Left kidney (tissue), 8 donors: ENCODE measurements around the gene BLOC1S2. TPM values are rescaled to one million over a fixed set of nuclear protein-coding genes. Genes with fewer than 3 reads are reported as not detected.
"Not testable (repeated sequence)": the region's sequence is repeated elsewhere in the genome, so short reads cannot be mapped to it uniquely, and the experiment has no call there.

ENCODE experiments used
- DNase-seq: peaks from one replicate; pipeline ENCODE4 v3.0.0-alpha.2; 2013
- long read RNA-seq, 8 donors: transcript quantifications; one replicate each; lab custom pipeline, GENCODE V29; 2026
- polyA plus RNA-seq: library from polyadenylated mRNA; unstranded; fragments of 120-200 nt; gene quantifications from one replicate; pipeline ENCODE4 v1.2.1, GENCODE V29; 2013; ENCODE audit not compliant: insufficient read length

BLOC1S2 gene
- 43.7 TPM for polyA plus RNA-seq
- long read RNA-seq, donor 1, transcript BLOC1S2-202 (5 exons, 1,249 nt) = major isoform, 12 of 15 reads
- long read RNA-seq, donor 1, partial matches to known transcripts = 0 of 15 reads
- long read RNA-seq, donor 1, other reads (novel, unspliced or antisense) = 0 of 15 reads
- long read RNA-seq, donor 2, transcript BLOC1S2-202 (5 exons, 1,249 nt) = major isoform, 17 of 21 reads
- long read RNA-seq, donor 2, partial matches to known transcripts = 0 of 21 reads
- long read RNA-seq, donor 2, other reads (novel, unspliced or antisense) = 0 of 21 reads
- long read RNA-seq, donor 3, transcript BLOC1S2-203 (4 exons, 2,024 nt) = major isoform, 13 of 22 reads
- long read RNA-seq, donor 3, transcript BLOC1S2-202 (5 exons, 1,249 nt) = minor isoform, 8 of 22 reads
- long read RNA-seq, donor 3, partial matches to known transcripts = 0 of 22 reads
- long read RNA-seq, donor 3, other reads (novel, unspliced or antisense) = 0 of 22 reads
- long read RNA-seq, donor 4, partial matches to known transcripts = 0 of 2 reads
- long read RNA-seq, donor 4, other reads (novel, unspliced or antisense) = 0 of 2 reads
- long read RNA-seq, donor 5, transcript BLOC1S2-202 (5 exons, 1,249 nt) = major isoform, 35 of 49 reads
- long read RNA-seq, donor 5, transcript BLOC1S2-203 (4 exons, 2,024 nt) = minor isoform, 13 of 49 reads
- long read RNA-seq, donor 5, partial matches to known transcripts = 0 of 49 reads
- long read RNA-seq, donor 5, other reads (novel, unspliced or antisense) = 0 of 49 reads
- long read RNA-seq, donor 6, transcript BLOC1S2-202 (5 exons, 1,249 nt) = major isoform, 20 of 27 reads
- long read RNA-seq, donor 6, transcript BLOC1S2-203 (4 exons, 2,024 nt) = minor isoform, 6 of 27 reads
- long read RNA-seq, donor 6, partial matches to known transcripts = 0 of 27 reads
- long read RNA-seq, donor 6, other reads (novel, unspliced or antisense) = 0 of 27 reads
- long read RNA-seq, donor 7, transcript BLOC1S2-202 (5 exons, 1,249 nt) = major isoform, 30 of 60 reads
- long read RNA-seq, donor 7, transcript BLOC1S2-203 (4 exons, 2,024 nt) = minor isoform, 7 of 60 reads
- long read RNA-seq, donor 7, partial matches to known transcripts = 22 of 60 reads
- long read RNA-seq, donor 7, other reads (novel, unspliced or antisense) = 0 of 60 reads
- long read RNA-seq, donor 8, transcript BLOC1S2-202 (5 exons, 1,249 nt) = major isoform, 5 of 13 reads
- long read RNA-seq, donor 8, partial matches to known transcripts = 7 of 13 reads
- long read RNA-seq, donor 8, other reads (novel, unspliced or antisense) = 0 of 13 reads

DNA sequence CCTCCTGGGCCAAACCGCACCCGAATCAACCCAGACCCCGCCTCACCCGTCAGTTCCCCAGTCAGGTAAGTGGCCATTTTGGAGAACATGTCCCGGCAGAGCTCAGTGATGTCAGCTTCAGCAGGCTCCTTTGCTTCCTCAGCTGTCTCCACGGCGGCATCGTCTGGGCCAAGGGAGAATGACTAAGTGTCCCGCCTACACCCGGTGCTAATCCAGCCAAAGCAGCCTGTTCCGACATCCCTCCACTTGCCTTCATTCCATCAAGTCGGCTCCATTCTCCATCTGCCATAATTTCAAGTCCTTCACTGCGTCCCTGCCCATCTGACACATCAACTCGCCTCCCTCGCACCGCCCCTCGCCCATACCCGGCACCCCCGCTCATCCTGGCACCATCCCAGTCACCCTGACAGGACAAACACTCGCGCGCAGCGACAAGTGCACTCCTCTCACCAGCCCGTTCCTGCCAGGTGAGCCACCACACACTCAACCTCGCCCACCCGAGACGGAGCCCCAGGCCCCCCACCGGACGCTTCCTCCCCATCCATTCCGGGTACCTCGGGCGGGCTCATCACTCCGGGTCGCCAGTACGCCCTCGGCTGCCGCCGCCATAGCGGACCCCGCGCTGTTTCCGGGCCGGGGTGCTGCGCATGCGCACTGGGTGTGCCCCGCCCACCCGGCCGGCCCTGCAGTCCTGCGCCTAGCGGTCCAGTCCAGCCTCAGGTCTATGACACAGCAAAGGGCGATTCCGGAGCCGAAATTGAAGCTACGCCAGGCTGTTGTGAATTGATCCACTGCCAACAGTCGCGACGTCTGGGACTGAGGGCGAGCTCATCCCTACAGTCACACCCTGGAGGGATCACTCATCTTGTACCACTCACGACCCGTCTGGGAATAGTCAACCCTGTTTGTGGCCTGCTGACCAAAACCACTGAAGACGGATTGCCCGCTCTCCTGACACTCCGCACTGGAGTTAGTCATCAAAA lies at the start of gene BLOC1S2:
TSS of gene BLOC1S2 (minus strand) at position 630 of the 983 bp plus-strand sequence. CDS start at position 609, 21 bp downstream.
- DNase-seq = peak; percentile 81

GRCh38 chr10:100334762-100335161 lies 48.3 kb upstream of the BLOC1S2 start:
- no peak for DNase-seq

- no peak for DNase-seq
Observed at GRCh38 chr10:100333661-100334440, 47.4 kb upstream of the BLOC1S2 start.

DNA sequence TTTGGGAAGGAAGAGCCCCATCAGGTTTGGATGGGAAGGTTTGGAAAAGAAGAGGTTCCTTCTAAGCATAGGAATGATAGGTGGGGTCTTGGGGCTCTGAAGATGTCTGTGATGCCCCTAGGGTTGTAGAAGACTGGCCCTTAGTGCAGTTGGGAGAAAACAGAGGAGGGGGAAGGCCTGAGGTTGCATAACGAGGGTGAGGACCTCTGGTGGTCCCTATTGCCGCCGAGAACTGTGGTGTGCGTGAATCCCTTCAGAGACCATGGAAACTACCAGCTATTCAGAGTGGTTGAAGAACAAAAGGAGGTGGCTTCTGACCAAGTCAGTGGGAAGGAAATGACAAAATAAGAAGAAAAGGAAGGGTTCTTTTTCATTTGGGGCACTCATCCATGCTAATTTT lies 46.6 kb upstream of the BLOC1S2 start:
- DNase-seq = no peak

DNA sequence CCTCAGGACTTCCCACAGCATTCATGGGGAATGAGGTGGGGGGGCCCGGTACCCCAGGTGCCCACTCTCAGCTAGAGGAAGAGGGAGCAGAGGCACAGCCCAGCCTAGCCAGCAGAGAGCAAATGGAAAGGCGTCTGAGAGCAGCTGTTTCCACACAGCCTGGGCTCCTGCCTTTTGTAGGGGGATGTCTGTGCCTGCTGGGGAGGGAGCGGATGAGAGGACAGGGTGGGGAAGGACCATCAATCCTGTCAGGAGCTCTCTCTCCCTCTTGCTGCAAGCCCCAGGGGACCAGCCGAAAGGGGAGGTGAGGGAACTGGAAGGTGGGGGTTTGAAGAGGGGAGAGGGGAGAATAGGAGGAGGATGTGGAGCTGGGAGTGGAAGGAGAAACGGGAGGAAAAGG lies 43.6 kb upstream of the BLOC1S2 start, which contains the start of gene PKD2L1:
TSS of gene PKD2L1 (minus strand) at position 150 of the 400 bp plus-strand sequence. CDS start at position 25, 125 bp downstream.
- no peak for DNase-seq

DNA sequence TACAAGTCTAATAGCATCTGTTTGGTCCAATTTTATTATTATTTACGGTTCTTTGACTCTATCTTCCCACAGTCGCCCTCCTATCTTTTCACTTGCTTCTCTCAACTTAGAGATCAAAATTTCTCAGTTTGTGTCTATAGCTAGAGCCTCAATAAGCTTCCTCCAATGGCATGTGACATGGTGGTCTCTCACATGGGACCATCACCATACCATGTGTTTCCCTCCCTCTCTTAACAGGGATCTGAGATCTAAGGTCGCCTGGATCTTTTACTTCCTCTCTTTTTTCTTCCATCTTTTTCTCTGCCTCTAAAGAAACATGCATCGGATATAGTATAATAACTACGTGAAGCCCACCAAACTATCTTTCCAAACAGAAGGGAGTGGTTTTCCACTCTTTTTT lies 41.7 kb upstream of the BLOC1S2 start:
- DNase-seq = no peak

GRCh38 chr10:100327718-100328009 lies 41.2 kb upstream of the BLOC1S2 start:
- no peak for DNase-seq

DNA sequence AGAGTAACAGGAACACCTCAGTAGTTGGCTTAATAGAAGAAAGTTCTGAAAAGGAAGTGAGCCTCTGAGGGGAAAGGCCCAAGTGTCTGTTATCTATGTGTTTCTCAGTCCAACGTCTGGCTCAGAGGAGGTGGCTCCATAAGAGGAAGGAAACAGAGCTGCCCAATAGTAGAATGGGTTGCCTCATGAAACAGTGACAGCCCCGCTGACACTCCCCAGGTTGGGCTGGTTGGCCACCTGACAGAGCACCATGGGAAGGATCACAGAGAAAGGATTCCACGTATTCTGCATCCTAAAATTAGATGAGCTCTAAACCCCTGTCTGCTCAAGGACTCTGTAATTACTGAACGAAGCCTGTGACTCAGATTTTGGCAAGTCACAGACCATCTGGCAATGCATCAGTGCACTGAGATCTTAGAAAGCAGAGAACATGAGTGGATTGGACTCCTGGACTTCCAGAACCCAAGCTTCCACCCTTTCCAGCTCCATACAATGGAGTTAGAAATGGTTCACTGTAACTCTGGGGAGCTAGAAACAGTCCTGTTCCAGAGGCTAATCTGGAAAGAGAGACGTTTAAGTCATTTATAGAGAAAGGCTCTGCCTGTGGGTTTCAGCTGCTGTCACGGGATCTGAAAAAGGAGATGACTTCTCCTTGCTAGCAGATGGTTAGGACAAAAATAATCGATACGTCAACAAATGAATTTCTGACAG lies 40.7 kb upstream of the BLOC1S2 start:
- DNase-seq = no peak

GRCh38 chr10:100325158-100325557 lies 38.7 kb upstream of the BLOC1S2 start:
- DNase-seq = no peak

GRCh38 chr10:100319707-100320402 lies 33.4 kb upstream of the BLOC1S2 start:
- DNase-seq = no peak

- no peak for DNase-seq
Observed at GRCh38 chr10:100318207-100318606, 31.7 kb upstream of the BLOC1S2 start.

DNA sequence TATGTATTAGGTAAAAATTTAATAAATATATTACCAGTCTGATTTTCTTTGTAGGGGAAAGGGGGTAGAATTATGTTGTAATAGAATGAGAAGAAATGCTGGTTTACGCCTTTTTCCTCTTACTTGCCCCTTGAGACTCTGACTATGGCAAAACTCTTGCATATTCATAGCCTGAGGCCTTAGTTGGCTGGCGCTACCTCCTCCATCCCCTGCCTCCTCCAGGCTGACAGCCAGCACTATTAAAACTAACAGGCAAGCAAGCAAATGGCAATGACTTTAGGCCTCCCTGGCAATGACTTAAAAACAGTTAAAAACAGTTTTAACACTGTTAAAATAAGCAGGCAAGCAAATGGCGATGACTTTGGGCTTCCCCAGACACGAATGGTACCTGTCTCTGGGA lies 29.1 kb upstream of the BLOC1S2 start:
- DNase-seq = no peak

DNA sequence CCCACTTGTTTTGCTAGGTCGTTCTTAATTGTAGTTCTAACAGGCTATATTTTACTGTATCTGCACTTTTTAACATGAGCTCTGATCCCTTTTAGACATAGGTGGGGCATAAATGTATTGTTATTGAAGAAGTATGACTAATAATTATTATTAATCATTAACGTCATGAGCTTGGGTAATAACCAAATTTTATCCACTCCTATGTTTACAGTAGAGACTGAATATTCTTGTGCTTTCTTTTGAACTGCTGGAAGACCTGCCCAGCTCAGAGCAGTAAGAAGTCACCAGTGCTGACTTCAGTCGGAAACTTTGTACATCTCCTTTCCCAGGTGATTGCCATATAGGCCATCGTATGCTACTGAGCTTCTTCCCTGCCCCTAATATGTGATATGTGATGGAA lies 24.8 kb upstream of the BLOC1S2 start:
- no peak for DNase-seq

GRCh38 chr10:100307684-100308083 lies 21.2 kb upstream of the BLOC1S2 start:
- DNase-seq = no peak

GRCh38 chr10:100306861-100307260 lies 20.4 kb upstream of the BLOC1S2 start:
- no peak for DNase-seq

GRCh38 chr10:100304414-100304813 lies 17.9 kb upstream of the BLOC1S2 start:
- no peak for DNase-seq

DNA sequence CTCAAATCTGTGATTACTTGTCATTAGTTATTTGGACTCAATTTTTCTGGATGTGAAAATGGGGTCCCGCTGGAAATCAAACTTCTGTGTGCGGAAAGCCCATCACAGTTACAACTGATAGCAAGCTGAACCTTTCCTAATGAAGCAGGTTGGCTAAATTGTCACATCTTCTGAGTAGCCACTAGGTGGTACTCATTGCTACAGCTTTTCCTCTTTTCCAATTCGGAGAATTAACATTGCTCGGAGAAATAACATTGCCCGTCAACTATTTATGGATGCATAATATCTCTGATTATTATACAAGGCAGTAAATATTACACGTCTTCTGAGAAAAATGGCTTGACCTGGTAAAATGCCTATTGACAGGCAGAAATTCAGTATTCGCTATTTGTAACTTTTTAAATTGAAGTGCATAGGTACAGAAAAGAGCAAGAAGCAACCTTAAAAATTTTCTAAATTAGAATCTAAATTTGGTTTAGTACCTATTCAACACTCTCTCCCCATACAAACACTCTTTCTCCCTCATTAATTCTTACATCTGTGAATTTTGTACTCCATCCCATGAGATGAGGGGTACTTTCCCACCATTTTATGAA lies 17.3 kb upstream of the BLOC1S2 start:
- DNase-seq = no peak

DNA sequence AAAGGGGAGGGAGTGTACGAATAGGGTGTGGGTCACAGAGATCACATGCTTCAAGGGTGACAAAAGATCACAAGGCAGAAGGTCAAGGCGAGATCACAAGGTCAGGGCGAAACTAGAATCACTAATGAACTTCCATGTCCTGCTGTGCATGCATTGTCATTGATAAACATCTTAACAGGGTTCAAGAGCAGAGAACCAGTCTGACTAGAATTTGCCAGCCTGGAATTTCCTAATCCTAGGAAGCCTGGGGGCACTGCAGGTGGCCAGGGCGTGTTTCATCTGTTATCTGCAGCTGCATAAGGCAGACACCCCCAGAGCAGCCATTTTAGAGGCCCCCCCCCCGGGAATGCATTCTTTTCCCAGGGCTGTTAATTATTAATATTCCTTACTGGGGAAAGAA lies 14.6 kb upstream of the BLOC1S2 start:
- DNase-seq = not testable (repeated sequence)
